H1 (cell line): ENCODE results near the gene VSTM2B.

Experiments
- ASH2L ChIP-seq: fragments of 200-600, 300-600 bp; sonication (generic); IDR thresholded peaks from one replicate; pipeline ENCODE4 v1.7.1; 2017; ENCODE audit warnings: low read length
- BACH1 ChIP-seq: IDR thresholded peaks from 2 replicates; pipeline ENCODE4 v1.6.1; 2012; ENCODE audit warnings: low read length, improper control_type of control experiment
- EP300 ChIP-seq, 2 experiments: IDR thresholded peaks; 1 replicate in 1 of 2; 2 replicates in 1 of 2; pipeline ENCODE4 v1.6.1; 2011 to 2012; ENCODE audit warnings: low read depth in 2 of 2, low read length in 2 of 2, mild to moderate bottlenecking in 2 of 2, borderline replicate concordance in 1 of 2, inconsistent platforms in 1 of 2, moderate library complexity in 1 of 2
- EZH2 ChIP-seq: fragments of 200-600 bp; sonication (generic); IDR thresholded peaks from 2 replicates; pipeline ENCODE4 v1.7.1; 2012; ENCODE audit warnings: low read depth, mild to moderate bottlenecking, moderate library complexity, low read length, inconsistent platforms; ENCODE audit not compliant: severe bottlenecking
- MAX ChIP-seq: IDR thresholded peaks from 2 replicates; pipeline ENCODE4 v1.6.1; 2012; ENCODE audit warnings: inconsistent platforms
- POLR2AphosphoS5 ChIP-seq: IDR thresholded peaks from 2 replicates; pipeline ENCODE4 v1.6.1; 2011; ENCODE audit warnings: low read depth, low read length
- TAF1 ChIP-seq: IDR thresholded peaks from 2 replicates; pipeline ENCODE4 v1.6.1; 2011; ENCODE audit warnings: mild to moderate bottlenecking, low read depth, low read length
- YY1 ChIP-seq: IDR thresholded peaks from 2 replicates; pipeline ENCODE4 v1.6.1; 2011; ENCODE audit warnings: low read depth, mild to moderate bottlenecking, low read length

- TF ChIP-seq EP300 (IDR thresholded peaks at IDR 0.05; ENCODE audit: borderline replicate concordance in 1 of 2, low read depth in 2 of 2, low read length in 2 of 2) (no peak), ASH2L (no peak), EZH2 (no peak), MAX (no peak), POLR2AphosphoS5 (no peak), TAF1 (no peak), BACH1 (no peak), YY1 (no peak)
Observed at GRCh38 chr19:29520390-29520789, 5.4 kb upstream of the VSTM2B start.
